OCI-LY7 (cell line): ENCODE results near the gene IGFBP3.

Source experiments
- CTCF ChIP-seq: fragments of 200-600 bp; sonication (generic); conservative IDR thresholded peaks from 2 replicates; pipeline ENCODE4 v1.5.1; 2014; ENCODE audit warnings: mild to moderate bottlenecking, antibody characterized with exemption, low read length, moderate library complexity, mixed read lengths
- EZH2phosphoT487 ChIP-seq: fragments of 200-600 bp; sonication (generic); IDR thresholded peaks from 2 replicates; pipeline ENCODE4 v1.6.1; 2018; ENCODE audit warnings: low read depth, borderline replicate concordance, mild to moderate bottlenecking, mixed run types, antibody characterized with exemption, low read length, moderate library complexity, mixed read lengths

- TF ChIP-seq EZH2phosphoT487 (no peak), CTCF (no peak)
Measured at GRCh38 chr7:45884136-45884535, 36.9 kb downstream of the IGFBP3 start.
